ENCODE data around the gene PTGR3.

The PTGR3 gene

DNA sequence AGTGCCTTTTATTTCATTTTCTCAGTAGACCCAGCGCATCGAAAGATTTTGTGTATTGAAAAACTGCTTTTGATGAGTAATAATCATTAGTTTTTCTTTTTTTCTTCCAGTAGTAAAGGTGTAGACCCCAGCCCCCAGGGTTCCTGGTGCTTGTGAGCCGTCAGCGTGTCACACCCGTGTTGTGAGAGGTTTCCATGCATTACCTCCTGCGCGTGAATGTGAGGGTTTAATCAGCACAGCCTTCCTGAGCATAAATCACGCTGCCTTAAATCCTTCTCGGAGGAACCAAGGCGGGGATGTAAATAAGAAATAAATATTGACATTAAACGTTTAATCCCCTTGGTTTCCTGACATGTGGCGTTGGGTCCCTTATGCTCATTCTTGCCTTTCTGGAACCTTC is 26.0 kb upstream of the PTGR3 start:
- DNase-seq (ENCODE audit: low spot score): no peak

DNA sequence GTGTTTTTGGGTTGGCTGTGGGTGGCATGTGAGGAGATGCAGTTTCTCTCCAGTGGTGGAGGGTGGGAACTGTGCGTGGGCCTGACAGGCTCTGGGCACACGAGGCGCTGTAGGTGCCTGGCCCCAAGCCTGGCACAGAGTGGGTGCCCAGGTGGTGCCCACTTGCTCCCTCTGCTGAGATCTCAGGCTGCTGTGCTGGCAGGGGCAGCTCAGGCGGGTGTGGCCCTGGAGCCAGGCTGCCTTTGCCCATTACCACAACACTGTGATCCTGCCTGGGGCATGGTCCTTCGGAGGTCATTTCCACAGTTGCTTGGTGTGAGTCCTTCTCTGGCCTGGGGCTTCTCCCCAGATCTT is 22.1 kb upstream of the PTGR3 start:
- no peak for DNase-seq (ENCODE audit: low spot score)

DNA sequence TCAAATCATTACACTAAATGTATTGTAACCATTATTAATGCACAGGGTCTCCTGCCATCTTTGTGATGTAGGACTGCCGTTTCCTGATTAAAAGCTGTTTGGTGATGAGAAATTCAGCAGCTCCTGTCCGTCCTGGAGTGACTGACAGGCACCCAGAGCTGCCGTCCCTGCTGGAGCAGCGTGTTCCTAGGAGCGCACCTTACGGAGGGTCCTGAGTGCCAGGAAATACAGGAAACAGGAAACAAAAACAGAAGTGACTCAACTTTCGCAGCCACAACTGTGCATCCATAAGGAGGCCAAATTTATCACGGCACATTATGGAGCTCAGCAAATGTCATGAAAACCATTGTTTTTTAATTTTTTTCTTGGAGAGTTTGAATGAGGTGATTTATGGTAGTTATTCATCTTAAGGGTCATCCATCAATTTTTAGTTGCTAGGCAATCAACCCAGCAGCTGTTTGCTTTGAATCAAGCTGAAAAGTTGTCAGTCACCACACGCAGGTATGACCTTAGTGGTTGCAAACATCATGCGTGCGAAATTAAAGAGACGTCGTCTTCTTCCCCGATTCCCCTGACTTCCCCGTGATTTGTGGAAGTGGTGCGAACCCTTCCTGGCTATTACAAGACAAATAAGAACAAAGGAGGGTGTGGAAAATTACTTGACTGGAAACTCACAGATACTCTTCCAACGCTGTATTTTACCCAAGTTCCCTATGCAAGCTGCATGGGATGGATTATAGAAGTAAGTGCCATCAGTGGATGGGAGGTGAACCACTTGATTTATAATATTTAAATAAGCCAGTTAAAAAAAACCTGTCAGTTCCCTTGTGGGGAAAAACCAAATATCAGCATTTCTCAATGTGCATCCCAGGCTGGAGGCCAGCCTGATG is 21.5 kb upstream of the PTGR3 start:
- DNase-seq (ENCODE audit: low spot score): no peak

DNA sequence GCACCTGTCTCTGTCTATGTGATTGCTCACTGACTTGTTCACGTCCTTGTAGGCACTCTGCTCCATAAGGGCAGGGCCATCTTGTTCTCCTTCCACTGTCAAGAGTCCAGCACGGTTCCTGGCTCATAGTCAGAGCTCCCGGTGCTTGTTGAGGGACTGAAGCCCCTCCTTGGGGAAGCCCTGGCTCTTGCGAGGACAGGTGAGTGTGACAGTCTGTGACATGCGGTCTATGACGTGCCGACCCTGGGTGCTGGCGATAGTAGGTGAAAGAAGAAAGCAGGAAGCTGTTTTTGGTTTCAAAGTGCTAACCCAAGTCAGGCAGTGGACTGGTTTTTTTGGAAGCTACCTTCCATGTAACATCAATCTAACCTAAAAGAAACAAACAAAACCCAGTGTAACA is 20.5 kb upstream of the PTGR3 start:
- no peak for DNase-seq (ENCODE audit: low spot score)

- DNase-seq (ENCODE audit: low spot score): no peak
Measured at GRCh38 chr18:75228967-75229366, 20.0 kb upstream of the PTGR3 start.

GRCh38 chr18:75227535-75228296 is 18.8 kb upstream of the PTGR3 start:
- DNase-seq (ENCODE audit: low spot score): no peak

- no peak for DNase-seq (ENCODE audit: low spot score)
Measured at GRCh38 chr18:75226956-75227316, 18.0 kb upstream of the PTGR3 start.

- no peak for DNase-seq (ENCODE audit: low spot score)
Measured at GRCh38 chr18:75226286-75226955, 17.5 kb upstream of the PTGR3 start.

DNA sequence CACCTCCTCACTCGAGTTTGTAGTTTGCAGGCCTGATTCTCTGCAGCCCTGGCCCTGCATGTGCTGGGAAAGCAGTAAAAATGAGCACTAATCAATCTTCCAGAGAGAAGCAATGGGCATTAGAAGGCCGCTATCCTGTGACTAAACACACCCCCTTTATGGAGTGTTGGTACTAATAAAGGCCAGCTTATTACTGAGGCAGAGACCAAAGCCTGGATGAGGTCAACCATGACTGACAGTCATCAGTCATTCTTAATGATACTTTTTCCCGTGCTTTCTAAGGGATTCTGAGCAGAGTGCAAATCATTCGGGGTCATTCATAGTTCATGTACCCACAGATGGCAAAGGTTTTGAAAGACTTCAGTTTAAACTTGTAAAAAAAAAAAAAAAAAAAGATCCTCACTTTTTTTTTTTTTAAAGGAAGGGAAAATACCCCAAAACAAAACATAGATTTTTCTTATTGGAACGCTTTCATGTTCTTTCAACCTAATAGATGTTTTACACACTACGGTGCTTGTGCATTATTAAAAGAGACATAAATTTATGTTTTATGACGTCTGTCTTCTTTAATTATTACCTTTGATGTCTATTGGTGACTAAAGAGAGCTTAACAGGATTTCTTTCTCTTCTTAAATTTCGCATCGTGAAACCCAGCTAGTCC is 14.9 kb upstream of the PTGR3 start:
- DNase-seq (ENCODE audit: low spot score): no peak

DNA sequence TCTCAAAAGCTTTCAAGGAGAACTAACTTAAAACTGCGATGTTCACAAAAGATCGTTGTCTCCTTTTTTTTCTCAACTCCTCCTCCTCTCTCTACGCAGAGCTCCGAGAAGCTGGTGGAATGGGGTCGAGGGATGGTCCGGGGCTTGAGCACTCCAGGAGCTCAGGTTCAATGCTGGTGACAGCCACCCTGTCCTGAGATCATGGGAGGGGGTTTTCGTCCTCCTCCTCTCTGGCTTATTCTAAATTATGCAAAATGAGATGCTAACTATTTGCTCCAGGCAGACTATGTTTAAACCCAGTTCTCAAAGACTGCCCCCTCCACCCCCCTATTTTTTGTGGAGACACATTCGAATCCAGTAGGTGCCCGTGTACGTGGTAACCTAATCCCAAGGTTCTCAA is 13.5 kb upstream of the PTGR3 start:
- no peak for DNase-seq (ENCODE audit: low spot score)

DNA sequence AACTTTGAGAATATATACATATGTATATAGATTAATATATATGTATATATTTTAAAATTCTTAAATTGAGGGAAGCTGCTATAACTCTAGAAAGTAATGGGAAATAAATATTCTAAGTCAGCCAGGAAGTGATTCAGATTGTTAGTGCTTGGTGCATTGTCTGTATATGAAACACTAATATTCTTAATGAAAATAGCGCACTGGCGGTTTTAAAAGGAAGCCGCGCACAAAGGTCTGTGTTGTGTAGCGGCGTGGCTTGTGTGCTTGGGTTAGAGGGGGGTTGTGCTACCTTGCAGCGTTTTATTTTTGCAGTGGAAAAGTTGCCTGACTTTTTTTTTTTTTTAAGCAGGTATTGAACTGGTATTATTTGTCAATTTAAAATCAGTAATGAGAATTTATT is 13.0 kb upstream of the PTGR3 start:
- no peak for DNase-seq (ENCODE audit: low spot score)

DNA sequence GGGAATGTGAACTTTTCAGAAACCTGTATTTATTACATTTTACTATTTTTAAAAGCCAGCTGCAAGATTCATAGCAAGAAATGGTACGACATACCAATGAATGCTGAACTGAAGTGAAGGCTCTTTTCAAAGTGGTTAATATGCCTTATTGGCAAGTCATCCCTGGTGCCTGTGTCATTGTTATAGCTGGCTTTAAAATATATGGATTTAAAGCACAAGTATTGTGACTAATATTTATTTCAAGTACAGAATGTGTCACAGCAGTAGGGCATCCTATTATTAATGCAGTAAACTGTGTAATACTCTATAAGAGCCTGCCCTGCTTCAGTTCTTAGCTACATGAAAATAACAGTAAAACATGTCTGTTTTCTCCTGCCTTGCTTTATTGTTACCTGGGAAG is 12.5 kb upstream of the PTGR3 start:
- DNase-seq (ENCODE audit: low spot score): no peak

DNA sequence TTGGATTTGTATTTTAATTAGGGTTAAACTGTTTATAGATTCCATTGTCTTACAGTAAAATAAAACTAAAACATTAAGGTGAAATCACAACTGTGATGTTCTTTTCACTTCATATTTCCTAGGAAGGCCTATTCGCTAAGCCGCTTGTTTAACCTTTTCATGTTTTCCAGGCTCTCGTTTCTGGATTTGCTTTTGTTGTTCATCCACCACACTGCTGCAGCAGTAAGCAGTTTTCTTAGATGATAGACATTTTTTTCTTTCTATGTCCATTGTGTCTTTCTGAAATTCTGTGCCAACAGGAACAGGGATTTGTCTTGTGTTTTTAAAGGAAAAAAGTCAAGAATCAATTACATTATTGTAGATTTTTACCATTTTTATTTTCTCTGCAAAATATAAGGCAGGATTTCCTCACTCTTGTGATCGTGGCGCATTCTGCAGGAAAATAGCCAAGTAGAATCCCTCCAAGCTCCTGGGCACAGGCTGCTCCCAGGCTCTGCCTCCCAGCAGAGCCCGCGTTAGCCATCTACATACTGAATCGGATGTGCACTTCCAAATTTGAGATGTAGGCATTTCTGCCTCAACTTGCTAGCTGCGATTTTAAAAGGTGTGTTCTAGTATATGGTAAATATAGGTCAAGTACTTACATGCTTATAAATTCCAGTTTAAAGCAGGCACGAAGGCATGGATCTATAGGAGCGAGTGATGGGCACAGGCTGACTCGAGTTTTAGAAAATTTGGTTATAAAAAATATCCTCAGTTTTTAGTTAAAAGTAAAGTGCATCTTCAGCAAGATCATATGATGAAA is 11.8 kb upstream of the PTGR3 start:
- DNase-seq (ENCODE audit: low spot score): no peak

DNA sequence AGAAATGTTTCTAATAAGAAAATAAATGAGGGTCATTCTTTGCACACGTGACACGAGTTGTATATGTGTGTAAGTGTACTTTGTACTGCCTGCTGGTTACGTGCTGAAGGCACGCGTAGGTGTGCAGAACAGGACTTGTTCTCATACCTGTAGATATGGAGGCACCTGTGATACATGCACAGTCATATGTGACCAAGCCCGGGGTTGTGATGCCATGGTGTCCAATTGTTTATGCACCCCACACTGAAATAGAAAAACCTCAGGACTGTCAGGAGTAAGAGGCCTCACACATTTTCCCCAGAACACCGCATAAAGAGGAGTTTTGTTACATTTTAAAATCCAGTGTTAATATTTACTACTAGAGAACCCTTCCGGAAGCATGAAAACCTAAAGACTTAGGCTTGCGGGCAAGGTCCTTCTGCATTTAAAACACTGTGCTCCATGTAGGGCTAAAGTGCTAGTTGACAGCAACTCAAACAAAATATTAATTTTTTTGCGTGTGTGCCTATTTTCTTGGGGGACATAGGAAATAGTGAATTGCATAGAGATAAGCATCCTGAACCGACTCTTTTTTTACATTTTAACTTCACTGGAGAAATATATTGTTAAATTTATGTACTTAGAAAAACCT is 10.9 kb upstream of the PTGR3 start:
- no peak for DNase-seq (ENCODE audit: low spot score)

GRCh38 chr18:75218065-75218923 is 9.4 kb upstream of the PTGR3 start:
- no peak for DNase-seq (ENCODE audit: low spot score)

GRCh38 chr18:75216911-75217689 is 8.2 kb upstream of the PTGR3 start:
- DNase-seq (ENCODE audit: low spot score): no peak

- no peak for DNase-seq (ENCODE audit: low spot score)
Measured at GRCh38 chr18:75216212-75216910, 7.4 kb upstream of the PTGR3 start.

DNA sequence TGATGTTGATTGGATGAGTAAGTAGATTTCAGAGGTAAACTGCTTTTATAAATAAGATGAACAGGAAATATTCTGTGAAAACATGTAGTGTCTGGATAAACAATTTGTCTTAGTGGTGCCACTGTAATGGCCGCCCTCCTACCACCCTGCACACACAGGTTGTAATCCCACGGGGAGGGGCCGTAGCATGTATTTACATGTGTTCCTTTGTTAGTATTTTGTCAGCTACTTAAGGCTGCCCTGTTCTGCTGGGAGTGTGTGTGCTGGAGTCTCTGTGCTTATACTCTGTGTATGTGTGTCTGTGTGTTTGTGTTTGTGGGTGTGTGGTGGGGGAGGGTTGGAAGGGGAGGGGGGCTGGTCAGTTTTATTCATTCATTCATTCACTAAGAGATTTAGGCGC is 6.7 kb upstream of the PTGR3 start:
- DNase-seq (ENCODE audit: low spot score): no peak
